Thyroid gland (tissue), 4 donors: ENCODE measurements around the gene MGMT.

ENCODE experiments used
- CTCF ChIP-seq, 6 experiments: fragments of 200-600 bp in 3 of 6; fragments of 450-650 bp in 3 of 6; sonication (generic) in 3 of 6; IDR thresholded peaks; one replicate each; pipeline ENCODE4 v1.5.1; 2016 to 2019; ENCODE audit warnings: antibody characterized with exemption in 6 of 6, mild to moderate bottlenecking in 2 of 6, inconsistent platforms in 1 of 6, moderate library complexity in 1 of 6
- POLR2A ChIP-seq, 2 donors: fragments of 450-650 bp; IDR thresholded peaks; one replicate each; pipeline ENCODE4 v1.6.1; 2017; ENCODE audit warnings: antibody characterized with exemption in 2 of 2, mild to moderate bottlenecking in 2 of 2, moderate library complexity in 1 of 2

GRCh38 chr10:129709101-129709500 is 242.1 kb downstream of the MGMT start:
- TF ChIP-seq CTCF (IDR thresholded peaks at IDR 0.05) (no peak), POLR2A (IDR thresholded peaks at IDR 0.05) (no peak)
